Thyroid gland (tissue), 4 donors: ENCODE results near the gene CEP85.

Source experiments
- CTCF ChIP-seq, 6 experiments: fragments of 200-600 bp in 3 of 6; fragments of 450-650 bp in 3 of 6; sonication (generic) in 3 of 6; IDR thresholded peaks; one replicate each; pipeline ENCODE4 v1.5.1; 2016 to 2019; ENCODE audit warnings: antibody characterized with exemption in 6 of 6, mild to moderate bottlenecking in 2 of 6, inconsistent platforms in 1 of 6, moderate library complexity in 1 of 6
- POLR2A ChIP-seq, 2 donors: fragments of 450-650 bp; IDR thresholded peaks; one replicate each; pipeline ENCODE4 v1.6.1; 2017; ENCODE audit warnings: antibody characterized with exemption in 2 of 2, mild to moderate bottlenecking in 2 of 2, moderate library complexity in 1 of 2

- no peak for TF ChIP-seq CTCF (IDR thresholded peaks at IDR 0.05)
- TF ChIP-seq POLR2A (IDR thresholded peaks at IDR 0.05) = no peak
Observed at GRCh38 chr1:26287811-26288210, 53.8 kb downstream of the CEP85 start.
